ENCODE data around the gene OGFOD3. TPM values are rescaled to one million over a fixed set of nuclear protein-coding genes. Genes with fewer than 3 reads are reported as not detected.
"Not testable (repeated sequence)": the region's sequence is repeated elsewhere in the genome, so short reads cannot be mapped to it uniquely, and the experiment has no call there.

OGFOD3 gene
- total RNA-seq, 2 experiments from 2014 or later = 25.2 to 28.0 TPM

DNA sequence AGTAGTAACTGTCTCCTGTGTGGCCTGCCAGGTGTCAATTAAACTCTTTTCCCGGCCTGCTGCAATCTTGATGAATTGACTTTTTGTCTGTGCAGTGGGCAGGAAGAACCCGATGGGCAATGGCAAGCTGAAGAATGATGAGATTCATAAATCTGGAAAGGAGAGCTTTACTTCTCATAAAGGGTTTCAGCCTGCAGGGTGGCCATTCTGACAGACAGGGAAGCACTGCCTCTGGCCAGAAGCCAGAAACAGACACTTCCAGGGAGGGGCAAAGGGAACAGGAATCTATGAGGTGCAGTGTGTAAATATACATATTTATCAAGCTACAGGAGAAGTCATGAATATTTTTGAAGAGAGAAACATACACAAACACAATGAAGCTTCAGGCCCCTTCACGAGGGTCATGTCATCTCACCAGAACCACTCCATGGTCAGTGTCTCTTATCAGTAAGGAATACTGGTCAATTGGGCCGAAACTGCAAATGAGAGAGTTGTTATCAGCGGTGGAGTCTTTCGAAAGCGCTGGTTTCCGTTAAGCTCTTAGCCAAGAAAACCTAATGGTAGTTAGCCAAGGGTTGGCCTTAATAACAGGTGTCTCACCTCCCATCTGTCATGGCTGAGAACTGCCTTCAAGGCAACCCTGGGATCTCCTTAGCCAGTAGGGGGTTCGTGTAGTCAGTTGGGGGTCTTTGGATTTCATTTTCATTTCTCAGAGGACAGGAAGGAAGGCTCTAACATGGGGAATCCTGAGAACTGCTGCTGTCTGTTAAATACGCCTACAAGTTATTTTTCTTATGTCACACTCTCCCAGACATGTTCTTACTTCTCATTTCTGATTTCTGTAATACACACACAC, 38.9 kb upstream of the OGFOD3 start:
- no peak for DNase-seq
- no peak for ATAC-seq
- H3K4me1 Mint-ChIP-seq (ENCODE audit: low read depth) = peaks cover 33% of the 10 kb centered on the region
- no peaks in the 10 kb centered on the region for H3K27me3 Mint-ChIP-seq (ENCODE audit: low read depth)
- ChIA-PET POLR2A (interaction anchor here (0.7 to 2.6 kb wide), 9 partner anchors 8 to 91 kb away, joined by 3 to 24 read pairs (median 4); partner anchors contain the start of gene FOXK2), CTCF (interaction anchor here (0.6 to 1.0 kb wide), 2 partner anchors 8 to 74 kb away, joined by 3 read pairs; no protein-coding TSS in a partner anchor)
- H3K4me3 Mint-ChIP-seq = peak overlapping the region; percentile 94
- peak overlapping the region; percentile 94 for H3K27ac Mint-ChIP-seq
- peaks cover 44% of the 10 kb centered on the region for H3K36me3 Mint-ChIP-seq (ENCODE audit: low read depth)
- no peaks in the 10 kb centered on the region for H3K9me3 Mint-ChIP-seq (ENCODE audit: insufficient read depth)

DNA sequence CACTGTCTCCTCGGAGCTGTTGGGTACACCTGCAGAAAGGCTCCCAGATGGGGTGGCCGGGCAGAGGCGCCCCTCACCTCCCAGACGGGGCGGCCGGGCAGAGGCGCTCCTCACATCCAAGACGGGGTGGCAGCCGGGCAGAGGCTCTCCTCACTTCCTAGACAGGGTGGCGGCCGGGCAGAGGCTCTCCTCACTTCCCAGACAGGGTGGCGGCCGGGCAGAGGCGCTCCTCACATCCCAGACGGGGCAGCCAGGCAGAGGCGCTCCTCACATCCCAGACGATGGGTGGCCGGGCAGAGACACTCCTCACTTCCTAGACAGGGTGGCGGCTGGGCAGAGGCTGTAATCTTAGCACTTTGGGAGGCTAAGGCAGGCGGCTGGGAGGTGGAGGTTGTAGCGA, 35.3 kb upstream of the OGFOD3 start:
- Mint-ChIP-seq H3K36me3 (ENCODE audit: low read depth) (peaks cover 41% of the 10 kb centered on the region), H3K4me1 (ENCODE audit: low read depth) (peaks cover 41% of the 10 kb centered on the region)
- DNase-seq; CTCF ChIA-PET; ATAC-seq; H3K27me3 Mint-ChIP-seq (ENCODE audit: low read depth); H3K4me3 Mint-ChIP-seq; H3K9me3 Mint-ChIP-seq (ENCODE audit: insufficient read depth); H3K27ac Mint-ChIP-seq: not testable (repeated sequence)
- POLR2A ChIA-PET = interaction anchor here (0.8 kb wide), 1 partner anchor 605 kb away, joined by 4 read pairs; no protein-coding TSS in a partner anchor

GRCh38 chr17:82453151-82453550, 34.8 kb upstream of the OGFOD3 start:
- DNase-seq; H3K27ac Mint-ChIP-seq; ATAC-seq; H3K4me3 Mint-ChIP-seq; H3K27me3 Mint-ChIP-seq (ENCODE audit: low read depth); H3K9me3 Mint-ChIP-seq (ENCODE audit: insufficient read depth); CTCF ChIA-PET: not testable (repeated sequence)
- peaks cover 41% of the 10 kb centered on the region for H3K4me1 Mint-ChIP-seq (ENCODE audit: low read depth)
- POLR2A ChIA-PET = interaction anchor here (0.8 kb wide), 1 partner anchor 605 kb away, joined by 4 read pairs; no protein-coding TSS in a partner anchor
- peaks cover 41% of the 10 kb centered on the region for H3K36me3 Mint-ChIP-seq (ENCODE audit: low read depth)

GRCh38 chr17:82452162-82452561, 33.8 kb upstream of the OGFOD3 start:
- H3K9me3 Mint-ChIP-seq (ENCODE audit: insufficient read depth) = no peaks in the 10 kb centered on the region
- H3K4me1 Mint-ChIP-seq (ENCODE audit: low read depth) = peaks cover 39% of the 10 kb centered on the region
- ChIA-PET CTCF (no interaction called here), POLR2A (interaction anchor here (1.4 kb wide), 1 partner anchor 154 kb away, joined by 4 read pairs; no protein-coding TSS in a partner anchor)
- H3K4me3 Mint-ChIP-seq = peak overlapping the region; percentile 34
- no peaks in the 10 kb centered on the region for H3K27me3 Mint-ChIP-seq (ENCODE audit: low read depth)
- peak overlapping the region; percentile 99 for H3K27ac Mint-ChIP-seq
- H3K36me3 Mint-ChIP-seq (ENCODE audit: low read depth) = peaks cover 44% of the 10 kb centered on the region
- ATAC-seq = no peak
- DNase-seq = no peak

DNA sequence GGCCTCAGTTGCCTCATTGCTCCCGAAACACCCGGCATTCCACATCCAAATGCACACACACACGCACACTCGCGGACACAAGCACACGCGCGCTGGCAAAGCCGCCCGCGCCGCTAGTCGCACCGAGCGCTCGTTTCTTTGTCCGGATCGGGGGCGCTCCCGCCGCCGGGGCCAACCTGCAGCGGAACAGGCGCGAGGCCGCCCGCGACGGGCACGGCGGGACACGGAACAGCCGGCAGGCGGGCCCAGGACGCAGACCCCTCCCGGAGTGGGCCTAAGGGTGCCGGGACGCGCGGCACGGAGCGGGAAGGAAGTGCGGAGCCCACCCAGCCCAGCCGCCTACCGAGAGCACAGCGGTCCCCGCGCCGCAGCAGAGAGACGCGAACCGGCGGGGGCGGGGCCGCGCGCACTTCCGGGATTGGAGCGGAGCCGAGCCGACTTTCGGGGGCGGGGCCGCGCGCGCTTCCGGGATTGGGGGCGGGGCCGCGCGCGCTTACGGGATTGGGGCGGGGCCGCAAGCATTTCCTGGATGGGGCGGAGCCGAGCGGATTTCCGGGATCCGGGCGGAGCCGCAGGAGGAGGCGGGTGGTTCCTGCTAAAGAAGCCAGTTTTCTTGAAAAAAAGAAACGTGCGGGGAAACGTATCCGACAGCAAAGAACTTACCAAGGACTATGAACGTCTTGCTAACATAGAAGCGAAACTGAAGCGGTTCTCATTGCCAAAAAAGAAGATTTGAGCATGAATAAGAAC, 32.1 kb upstream of the OGFOD3 start, which contains the start of gene CYBC1:
CYBC1 (minus strand) TSS at position 396 of the 750 bp plus-strand sequence. CDS start 1,498 bp downstream, outside the sequence.
- ChIA-PET POLR2A (interaction anchor here (0.6 to 2.6 kb wide), 8 partner anchors 7 to 193 kb away, joined by 3 to 24 read pairs (median 5); partner anchors contain the start of gene NARF), CTCF (no interaction called here)
- peak; percentile 82 for ATAC-seq
- Mint-ChIP-seq H3K27me3 (ENCODE audit: low read depth) (no peaks in the 10 kb centered on the region), H3K4me1 (ENCODE audit: low read depth) (peaks cover 37% of the 10 kb centered on the region), H3K27ac (peak within 1 kb of the TSS; percentile 99), H3K4me3 (peak within 1 kb of the TSS; percentile 93), H3K9me3 (ENCODE audit: insufficient read depth) (no peaks in the 10 kb centered on the region), H3K36me3 (ENCODE audit: low read depth) (peaks cover 50% of the 10 kb centered on the region)
- peak; percentile 96 for DNase-seq

DNA sequence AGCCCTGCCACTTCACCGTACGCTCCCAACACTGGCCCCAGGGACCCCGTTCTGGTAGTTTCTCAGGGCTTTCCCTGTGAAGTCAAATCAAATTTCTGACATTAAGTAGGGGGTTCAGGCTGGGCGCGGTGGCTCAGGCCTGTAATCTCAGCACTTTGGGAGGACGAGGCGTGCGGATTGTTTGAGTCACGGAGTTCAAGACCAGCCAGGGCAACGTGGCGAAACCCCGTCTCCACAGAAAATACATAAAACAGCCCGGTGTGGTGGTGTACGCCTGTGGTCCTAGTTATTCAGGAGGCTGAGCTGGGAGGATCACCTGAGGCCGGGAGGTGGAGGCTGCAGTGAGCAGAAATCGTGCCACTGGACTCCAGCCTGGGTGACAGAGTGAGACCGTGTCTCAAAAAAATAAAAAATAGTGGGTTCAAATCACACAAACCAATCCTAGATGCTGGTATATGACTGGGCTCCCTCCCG, 31.5 kb upstream of the OGFOD3 start:
- Mint-ChIP-seq H3K9me3 (ENCODE audit: insufficient read depth) (no peaks in the 10 kb centered on the region), H3K27ac (peak overlapping the region; percentile 99), H3K36me3 (ENCODE audit: low read depth) (peaks cover 48% of the 10 kb centered on the region), H3K4me3 (peak overlapping the region; percentile 93), H3K27me3 (ENCODE audit: low read depth) (no peaks in the 10 kb centered on the region), H3K4me1 (ENCODE audit: low read depth) (peaks cover 37% of the 10 kb centered on the region)
- POLR2A ChIA-PET = interaction anchor here (0.7 to 2.6 kb wide), 12 partner anchors 8 to 208 kb away, joined by 3 to 24 read pairs (median 6); partner anchors contain the start of gene NARF
- peak; percentile 8 for ATAC-seq
- CTCF ChIA-PET = interaction anchor here (0.9 to 1.4 kb wide), 3 partner anchors 8 to 104 kb away, joined by 3 to 4 read pairs (median 3); partner anchors contain the start of gene NARF
- peak; percentile 50 for DNase-seq

DNA sequence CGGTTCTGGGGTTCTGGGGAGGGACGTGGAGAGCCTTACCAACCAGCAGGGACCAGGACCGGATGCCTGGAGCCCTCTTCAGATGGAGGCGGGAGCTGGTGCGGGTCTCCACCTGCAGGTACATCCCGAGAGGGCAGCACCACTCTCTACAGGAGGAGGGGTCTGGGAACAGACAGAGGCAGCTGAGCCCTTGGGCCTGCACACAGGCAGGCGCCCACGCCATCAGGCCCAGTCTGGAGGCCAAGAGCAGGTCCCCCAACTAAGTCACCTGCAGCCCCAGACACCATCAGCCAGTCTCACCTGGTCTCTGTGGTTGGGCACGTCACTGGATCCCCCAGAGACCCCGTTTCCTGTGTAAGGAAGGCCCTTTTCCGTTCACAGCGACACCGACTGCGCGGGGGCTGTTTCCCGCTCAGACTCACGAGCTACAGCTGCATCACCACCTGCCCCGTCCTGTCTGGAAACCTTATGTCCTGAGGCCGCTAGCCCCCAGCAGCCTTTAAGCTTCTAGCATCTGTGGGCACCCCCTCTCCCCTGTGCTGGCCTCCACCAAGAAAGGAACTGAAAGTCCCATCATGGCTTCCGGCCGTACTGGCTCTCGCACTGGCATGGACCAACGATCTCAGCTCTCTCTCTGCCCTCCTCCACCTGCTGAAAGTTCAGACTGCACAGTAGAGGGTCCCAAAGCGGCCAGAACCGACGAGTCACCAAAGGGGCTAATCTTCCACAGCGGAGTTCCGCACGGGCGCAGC, 30.9 kb upstream of the OGFOD3 start:
- Mint-ChIP-seq H3K27ac (peak overlapping the region; percentile 99), H3K9me3 (ENCODE audit: insufficient read depth) (no peaks in the 10 kb centered on the region), H3K27me3 (ENCODE audit: low read depth) (no peaks in the 10 kb centered on the region), H3K4me3 (peak overlapping the region; percentile 93), H3K36me3 (ENCODE audit: low read depth) (peaks cover 48% of the 10 kb centered on the region), H3K4me1 (ENCODE audit: low read depth) (peaks cover 37% of the 10 kb centered on the region)
- ChIA-PET CTCF (interaction anchor here (0.6 to 1.9 kb wide), 7 partner anchors 9 to 107 kb away, joined by 3 to 9 read pairs (median 3); partner anchors contain the start of gene NARF), POLR2A (interaction anchor here (0.5 to 2.6 kb wide), 17 partner anchors 8 to 939 kb away, joined by 3 to 24 read pairs (median 5); partner anchors contain the start of genes FOXK2 and NARF)
- DNase-seq (peak; percentile 87), ATAC-seq (peak; percentile 56)

DNA sequence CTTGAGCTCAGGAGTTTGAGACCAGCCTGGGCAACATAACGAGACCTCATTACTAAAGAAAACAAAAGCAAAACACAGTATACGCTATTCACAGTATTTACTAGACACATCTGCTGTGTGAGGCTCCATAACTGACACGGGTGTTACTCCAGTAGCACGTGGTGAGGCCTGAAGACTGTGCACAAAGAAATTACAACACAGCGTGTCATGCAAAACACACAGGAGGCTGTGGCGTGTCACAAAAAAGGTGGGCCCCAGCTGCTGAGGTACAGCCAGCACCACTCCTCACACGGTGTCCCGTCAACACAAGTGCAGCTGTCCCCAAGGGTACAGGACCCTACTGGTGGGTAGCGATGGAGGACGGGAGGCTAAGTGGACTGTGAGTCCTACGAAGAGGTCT, 29.5 kb upstream of the OGFOD3 start:
- Mint-ChIP-seq H3K27ac (peak overlapping the region; percentile 79), H3K4me1 (ENCODE audit: low read depth) (peaks cover 38% of the 10 kb centered on the region), H3K27me3 (ENCODE audit: low read depth) (no peaks in the 10 kb centered on the region), H3K36me3 (ENCODE audit: low read depth) (peaks cover 48% of the 10 kb centered on the region), H3K4me3 (peak overlapping the region; percentile 45), H3K9me3 (ENCODE audit: insufficient read depth) (no peaks in the 10 kb centered on the region)
- ATAC-seq = no peak
- CTCF ChIA-PET = interaction anchor here (1.9 kb wide), 1 partner anchor 23 kb away, joined by 9 read pairs; no protein-coding TSS in a partner anchor
- no peak for DNase-seq
- POLR2A ChIA-PET = interaction anchor here (0.9 to 2.6 kb wide), 4 partner anchors 9 to 155 kb away, joined by 3 to 7 read pairs (median 6); no protein-coding TSS in a partner anchor

DNA sequence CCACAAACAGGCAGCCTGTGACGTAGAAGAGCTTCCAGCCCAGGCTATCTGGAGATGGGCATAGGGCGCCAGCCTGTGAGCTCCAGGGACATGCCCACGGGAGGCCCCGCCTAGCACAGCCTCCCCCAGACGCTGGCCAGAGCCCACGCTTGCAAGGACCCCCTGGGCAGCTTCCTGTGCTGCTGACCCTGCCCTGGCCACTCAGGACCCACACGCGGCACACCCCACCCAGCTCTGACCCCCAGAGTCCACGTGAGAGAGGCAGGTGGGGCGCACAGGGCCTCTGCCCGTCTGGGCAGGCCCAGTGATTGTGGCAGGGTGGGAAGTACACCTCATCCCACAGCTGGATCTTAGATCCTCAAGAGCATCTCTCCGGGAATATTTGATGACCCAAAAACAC, 28.3 kb upstream of the OGFOD3 start:
- Mint-ChIP-seq H3K36me3 (ENCODE audit: low read depth) (peaks cover 51% of the 10 kb centered on the region), H3K27ac (no peak overlapping the region), H3K4me1 (ENCODE audit: low read depth) (peaks cover 29% of the 10 kb centered on the region), H3K4me3 (no peak overlapping the region), H3K27me3 (ENCODE audit: low read depth) (no peaks in the 10 kb centered on the region), H3K9me3 (ENCODE audit: insufficient read depth) (no peaks in the 10 kb centered on the region)
- ATAC-seq (no peak), DNase-seq (no peak)
- ChIA-PET POLR2A (no interaction called here), CTCF (interaction anchor here (1.0 kb wide), 1 partner anchor 22 kb away, joined by 4 read pairs; no protein-coding TSS in a partner anchor)

DNA sequence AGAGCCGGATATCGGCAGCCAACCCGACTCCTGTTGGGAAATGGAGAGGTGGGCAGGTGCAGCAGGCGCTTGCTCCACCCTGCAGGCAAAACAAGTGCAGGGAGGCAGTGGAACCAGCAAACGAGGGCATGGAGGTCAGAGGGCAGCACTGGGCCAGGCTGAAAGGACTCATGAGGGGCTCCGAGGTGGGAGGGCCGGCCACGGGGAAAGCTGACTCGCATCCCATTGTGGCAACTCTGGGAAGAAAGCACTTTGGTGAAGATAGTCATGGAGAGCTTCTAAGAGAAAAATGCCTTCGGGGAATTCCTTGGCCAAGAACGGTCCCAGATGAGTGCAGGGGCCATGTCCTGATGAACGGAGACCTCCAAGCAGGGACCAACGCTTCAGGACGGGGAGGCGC, 27.7 kb upstream of the OGFOD3 start:
- ATAC-seq = no peak
- ChIA-PET CTCF (interaction anchor here (1.0 kb wide), 1 partner anchor 22 kb away, joined by 4 read pairs; no protein-coding TSS in a partner anchor), POLR2A (no interaction called here)
- no peaks in the 10 kb centered on the region for H3K9me3 Mint-ChIP-seq (ENCODE audit: insufficient read depth)
- H3K27ac Mint-ChIP-seq = no peak overlapping the region
- no peak overlapping the region for H3K4me3 Mint-ChIP-seq
- no peaks in the 10 kb centered on the region for H3K27me3 Mint-ChIP-seq (ENCODE audit: low read depth)
- no peak for DNase-seq
- peaks cover 49% of the 10 kb centered on the region for H3K36me3 Mint-ChIP-seq (ENCODE audit: low read depth)
- H3K4me1 Mint-ChIP-seq (ENCODE audit: low read depth) = peaks cover 24% of the 10 kb centered on the region

Data from activated CD8-positive, alpha-beta T cell treated with anti-CD3 and anti-CD28 coated beads, Interleukin-2, amount 10 ng/mL, durations not matched to agents 7 days and 5 days (primary cell).